AG04449 (cell line): ENCODE measurements around the gene TNFAIP3.

Source experiments
- CTCF ChIA-PET: fragments of 350-600 bp; formaldehyde crosslinking; extraction: SDS; loops from one replicate; lab custom pipeline; 2021; ENCODE audit warnings: antibody characterized with exemption; lab: Yijun Ruan, JAX
- POLR2A ChIA-PET: fragments of 400-600, 350-600 bp; formaldehyde crosslinking; extraction: SDS; loops from one replicate; lab custom pipeline; 2020; ENCODE audit warnings: antibody characterized with exemption, inconsistent platforms; lab: Yijun Ruan, JAX
- DNase-seq: peaks from one replicate; pipeline ENCODE4 v3.0.0-alpha.2; 2010; ENCODE audit warnings: low read depth, low spot score
- H3K4me3 ChIP-seq: 2 replicates; pipeline ENCODE4 v1.5.1; 2011; ENCODE audit warnings: low read depth, mild to moderate bottlenecking, control low read depth, low read length
- TF ChIP-seq, protein P1 (sequence below): IDR thresholded peaks from one replicate; pipeline ENCODE4 v1.5.1; 2011; ENCODE audit warnings: mild to moderate bottlenecking, moderate library complexity, low read length, control low read depth, inconsistent platforms; ENCODE audit not compliant: insufficient read depth; ENCODE audit errors: missing control alignments

Gene TNFAIP3

DNA sequence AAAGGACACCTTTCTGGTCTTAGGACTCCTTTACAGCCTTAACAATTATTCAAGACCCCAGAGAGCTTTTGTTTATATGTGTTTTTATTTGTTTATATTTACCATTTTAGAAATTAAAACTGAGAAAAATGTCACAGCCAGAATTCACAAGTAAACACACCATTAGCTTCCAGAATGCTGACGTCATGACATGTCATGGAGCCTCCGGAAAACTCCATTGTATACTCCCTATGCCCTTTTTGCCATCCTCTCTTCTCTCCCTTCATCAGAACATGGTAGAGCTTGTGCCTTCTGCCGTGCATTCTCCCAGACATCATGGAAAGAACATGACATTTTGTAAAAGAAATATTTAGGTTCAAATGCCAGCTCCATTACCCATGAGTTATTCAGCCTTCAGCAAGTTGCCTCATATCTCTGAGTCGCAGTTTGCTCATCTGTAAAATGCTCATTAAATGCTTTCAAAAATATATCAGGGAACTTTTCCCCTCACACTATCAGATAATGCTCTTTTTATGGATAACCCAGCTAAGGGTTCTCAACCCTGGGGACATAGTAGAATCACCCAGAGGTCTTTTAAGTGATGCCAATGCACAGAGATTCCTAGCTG, 27.8 kb downstream of the TNFAIP3 start:
- CTCF ChIA-PET: interaction anchor here (0.8 to 1.5 kb wide), 7 partner anchors 16 to 191 kb away, joined by 3 to 6 read pairs (median 5); partner anchors contain the start of gene TNFAIP3
- DNase-seq: no peak
- TF ChIP-seq, protein P1, sequence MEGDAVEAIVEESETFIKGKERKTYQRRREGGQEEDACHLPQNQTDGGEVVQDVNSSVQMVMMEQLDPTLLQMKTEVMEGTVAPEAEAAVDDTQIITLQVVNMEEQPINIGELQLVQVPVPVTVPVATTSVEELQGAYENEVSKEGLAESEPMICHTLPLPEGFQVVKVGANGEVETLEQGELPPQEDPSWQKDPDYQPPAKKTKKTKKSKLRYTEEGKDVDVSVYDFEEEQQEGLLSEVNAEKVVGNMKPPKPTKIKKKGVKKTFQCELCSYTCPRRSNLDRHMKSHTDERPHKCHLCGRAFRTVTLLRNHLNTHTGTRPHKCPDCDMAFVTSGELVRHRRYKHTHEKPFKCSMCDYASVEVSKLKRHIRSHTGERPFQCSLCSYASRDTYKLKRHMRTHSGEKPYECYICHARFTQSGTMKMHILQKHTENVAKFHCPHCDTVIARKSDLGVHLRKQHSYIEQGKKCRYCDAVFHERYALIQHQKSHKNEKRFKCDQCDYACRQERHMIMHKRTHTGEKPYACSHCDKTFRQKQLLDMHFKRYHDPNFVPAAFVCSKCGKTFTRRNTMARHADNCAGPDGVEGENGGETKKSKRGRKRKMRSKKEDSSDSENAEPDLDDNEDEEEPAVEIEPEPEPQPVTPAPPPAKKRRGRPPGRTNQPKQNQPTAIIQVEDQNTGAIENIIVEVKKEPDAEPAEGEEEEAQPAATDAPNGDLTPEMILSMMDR: no peak
- H3K4me3 ChIP-seq: no peak overlapping the region
- POLR2A ChIA-PET: interaction anchor here (1.6 kb wide), 1 partner anchor 13 kb away, joined by 6 read pairs; no protein-coding TSS in a partner anchor

DNA sequence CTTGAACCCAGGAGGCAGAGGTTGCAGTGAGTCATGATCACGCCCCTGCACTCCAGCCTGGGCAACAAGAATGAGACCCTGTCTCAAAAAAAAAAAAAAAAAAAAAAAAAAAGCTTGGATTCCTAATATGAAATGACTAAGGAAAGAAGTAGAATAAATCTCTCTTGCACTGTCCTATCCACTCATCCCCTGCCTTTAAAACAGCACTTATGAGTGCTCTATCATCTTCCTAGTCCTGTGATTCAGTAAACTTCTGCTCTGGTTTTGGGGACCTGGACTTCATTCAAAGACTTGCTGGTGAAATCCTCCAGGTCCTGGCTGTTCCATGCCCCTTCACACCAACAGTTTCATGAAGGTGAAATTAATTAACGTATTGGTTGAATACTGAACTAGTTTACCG, 29.6 kb downstream of the TNFAIP3 start:
- no peak overlapping the region for H3K4me3 ChIP-seq
- DNase-seq: no peak
- ChIA-PET CTCF (no interaction called here), POLR2A (interaction anchor here (0.7 kb wide), 1 partner anchor 1235 kb away, joined by 4 read pairs; no protein-coding TSS in a partner anchor)
- TF ChIP-seq, protein P1: no peak

DNA sequence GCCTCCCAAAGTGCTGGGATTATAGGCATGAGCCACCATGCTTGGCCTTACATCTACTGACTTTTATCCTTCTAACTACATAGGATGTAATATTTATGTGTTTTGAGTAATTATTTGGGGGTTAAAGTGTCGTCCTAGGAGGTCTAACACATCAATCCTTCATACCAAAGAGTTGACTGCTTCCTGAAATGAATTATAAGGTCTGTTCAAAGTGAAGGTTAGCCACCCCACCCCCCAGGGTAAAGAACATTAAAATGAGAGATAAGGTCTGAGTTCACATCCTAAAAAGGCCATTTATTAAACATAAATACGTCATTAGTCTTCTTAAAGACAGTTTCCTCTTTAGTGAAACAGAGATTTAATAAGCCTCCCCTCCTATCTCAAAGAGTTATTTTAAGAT, 33.8 kb downstream of the TNFAIP3 start:
- H3K4me3 ChIP-seq: no peak overlapping the region
- ChIA-PET POLR2A (no interaction called here), CTCF (interaction anchor here (1.4 to 1.6 kb wide), 2 partner anchors 33 to 192 kb away, joined by 4 read pairs; partner anchors contain the start of gene TNFAIP3)
- no peak for DNase-seq
- TF ChIP-seq, protein P1: no peak

DNA sequence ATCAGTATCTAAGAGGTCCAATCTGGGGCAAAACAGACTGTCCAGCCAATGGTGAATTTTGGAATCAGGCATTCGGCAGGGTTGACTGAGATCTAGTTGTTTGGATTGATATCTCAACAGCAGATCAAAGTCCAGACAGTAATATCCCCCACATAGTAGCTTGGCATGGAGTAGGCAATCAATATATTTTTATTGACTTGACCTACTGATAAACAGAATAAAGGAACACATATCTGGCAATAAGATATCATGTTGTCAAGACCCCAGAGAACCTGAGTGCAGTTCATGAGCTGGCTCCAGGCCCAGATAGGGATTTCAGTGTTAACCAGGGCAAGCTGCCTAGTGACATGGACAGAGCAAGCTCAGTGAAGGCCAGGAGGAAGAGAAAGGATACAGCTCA, 34.4 kb downstream of the TNFAIP3 start:
- POLR2A ChIA-PET: interaction anchor here (1.2 kb wide), 1 partner anchor 8 kb away, joined by 3 read pairs; no protein-coding TSS in a partner anchor
- CTCF ChIA-PET: interaction anchor here (1.3 to 1.6 kb wide), 3 partner anchors 34 to 197 kb away, joined by 3 to 4 read pairs (median 4); partner anchors contain the start of gene TNFAIP3
- H3K4me3 ChIP-seq: no peak overlapping the region
- DNase-seq: no peak
- TF ChIP-seq, protein P1: no peak

DNA sequence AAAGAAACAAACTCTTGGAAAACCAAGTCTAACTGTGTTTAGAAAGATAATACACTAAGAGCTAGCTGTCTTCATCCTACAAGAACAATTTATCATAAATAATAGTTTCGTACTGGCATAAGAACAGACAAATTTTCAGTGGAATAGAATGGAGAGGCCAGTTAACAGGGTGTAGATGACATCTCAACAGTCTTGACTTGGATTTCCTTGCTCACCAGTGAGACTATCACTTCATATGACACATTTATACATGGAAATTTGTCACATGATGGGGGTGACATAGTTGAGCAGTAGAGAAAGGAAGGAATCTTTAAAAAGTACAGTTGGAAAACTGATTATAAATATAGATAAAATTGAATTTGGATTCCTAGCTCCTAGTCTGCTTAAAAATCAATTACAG, 35.6 kb downstream of the TNFAIP3 start:
- TF ChIP-seq, protein P1: no peak
- ChIA-PET POLR2A (no interaction called here), CTCF (no interaction called here)
- H3K4me3 ChIP-seq: no peak overlapping the region
- no peak for DNase-seq

DNA sequence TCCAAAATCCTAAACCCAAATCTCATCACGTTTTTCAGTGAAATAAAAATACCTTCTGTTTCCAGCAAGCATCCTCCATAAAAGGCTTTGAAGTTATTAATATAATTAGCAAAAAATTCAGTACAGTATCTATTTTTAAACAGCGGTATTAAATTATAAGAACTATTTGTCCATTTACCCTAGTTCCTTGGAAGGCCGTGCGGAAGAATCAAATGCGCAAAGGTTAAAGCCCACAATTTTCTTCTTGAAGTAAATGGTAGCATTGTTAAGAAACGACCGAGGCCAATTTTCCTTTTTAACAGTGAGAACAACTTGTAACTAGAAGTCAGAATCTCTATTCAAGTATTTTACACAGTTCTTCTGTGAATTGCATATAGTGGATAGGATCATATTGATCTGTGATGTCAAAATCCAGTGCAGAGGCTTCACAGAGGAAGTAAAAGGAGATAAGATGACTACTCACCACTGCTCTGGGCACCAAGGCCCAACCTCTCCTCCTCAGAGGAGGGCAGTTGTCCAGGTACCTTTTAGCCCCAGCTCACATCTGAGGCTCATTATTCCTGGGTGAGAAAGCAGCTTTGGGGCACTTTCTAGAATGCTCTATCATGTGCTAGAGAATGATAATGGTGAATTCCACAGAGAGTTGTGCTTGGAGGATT, 36.3 kb downstream of the TNFAIP3 start:
- POLR2A ChIA-PET: no interaction called here
- CTCF ChIA-PET: no interaction called here
- H3K4me3 ChIP-seq: no peak overlapping the region
- TF ChIP-seq, protein P1: no peak
- no peak for DNase-seq
